Aorta (tissue), 5 donors: ENCODE data around the gene DYNC1I1. TPM values are rescaled to one million over a fixed set of nuclear protein-coding genes. Genes with fewer than 3 reads are reported as not detected.

Experiments
- ATAC-seq: fragments of 200-7000 bp; cut with Tn5 transposase; one replicate; pipeline ENCODE4 v1.9.1; 2022; ENCODE audit warnings: moderate library complexity; ENCODE audit not compliant: low FRiP score
- DNase-seq, 2 donors: peaks; one replicate each; pipeline ENCODE4 v3.0.0-alpha.2; 2020
- H3K27ac ChIP-seq, 2 donors: one replicate each; pipeline ENCODE4 v1.5.1; 2013; ENCODE audit warnings: low read length in 2 of 2, mild to moderate bottlenecking in 2 of 2, moderate library complexity in 2 of 2, control low read depth in 1 of 2, inconsistent platforms in 1 of 2, low read depth in 1 of 2
- H3K27me3 ChIP-seq, 2 donors: one replicate each; pipeline ENCODE4 v1.6.1; 2013; ENCODE audit warnings: control low read depth in 1 of 2, low read length in 1 of 2, mild to moderate bottlenecking in 1 of 2, moderate library complexity in 1 of 2; ENCODE audit not compliant: insufficient read depth in 2 of 2, control insufficient read depth in 1 of 2
- H3K36me3 ChIP-seq, 2 donors: one replicate each; pipeline ENCODE4 v1.6.1; 2013; ENCODE audit warnings: control low read depth in 1 of 2, low read length in 1 of 2, mild to moderate bottlenecking in 1 of 2; ENCODE audit not compliant: insufficient read depth in 2 of 2, control insufficient read depth in 1 of 2
- H3K4me1 ChIP-seq, 2 donors: one replicate each; pipeline ENCODE4 v1.6.1; 2013; ENCODE audit warnings: low read length in 2 of 2, control low read depth in 1 of 2, mild to moderate bottlenecking in 1 of 2, moderate library complexity in 1 of 2; ENCODE audit not compliant: insufficient read depth in 2 of 2, control insufficient read depth in 1 of 2
- H3K4me3 ChIP-seq, 2 donors: one replicate each; pipeline ENCODE4 v1.5.1; 2013; ENCODE audit warnings: low read length in 2 of 2, control low read depth in 1 of 2, mild to moderate bottlenecking in 1 of 2
- H3K9me3 ChIP-seq: one replicate; pipeline ENCODE4 v1.6.1; 2013; ENCODE audit warnings: mild to moderate bottlenecking, low read length; ENCODE audit not compliant: control insufficient read depth
- WGBS, 2 donors: extraction: QIAGEN DNeasy Blood & Tissue Kit; methylation state at CpG; one replicate each; pipeline ENCODE4 v1.1.7; 2013; 5-methylcytosine and 5-hydroxymethylcytosine counted together
- intact Hi-C, 2 donors: fragments of 100-400 bp; cut with DNase I; formaldehyde crosslinking; loops; one replicate each; pipeline versions ENCODE4 v1.14.2 to v1.15.0; 2022
- polyA plus RNA-seq, 2 donors: library from polyadenylated mRNA; stranded (reverse); fragments of 200-250 nt; gene quantifications; one replicate each; pipeline ENCODE4 v1.2.3, GENCODE V29; 2013
- total RNA-seq, 2 donors: library from RNA; stranded (reverse); fragmentation: NEBNext Ultra II Directional; extraction: Animal tissue kit (Norgen Biotek cat#: 25700); gene quantifications; one replicate each; pipeline ENCODE4 v1.2.1, GENCODE V29; 2021
- donor health status: healthy with polysubstance abuse.
- donor health status: Bipolar disorder and iron deficiency.
- donor health status: DM: no; HTN: no; CAD: no.
- donor health status: DM: no; HTN: no; CAD: no.
- donor health status: DM: yes; HTN: yes; CAD: no.

Gene DYNC1I1
- total and polyA plus RNA-seq, 4 donors = 7.4 to 13.3 (median 11.3) TPM

DNA sequence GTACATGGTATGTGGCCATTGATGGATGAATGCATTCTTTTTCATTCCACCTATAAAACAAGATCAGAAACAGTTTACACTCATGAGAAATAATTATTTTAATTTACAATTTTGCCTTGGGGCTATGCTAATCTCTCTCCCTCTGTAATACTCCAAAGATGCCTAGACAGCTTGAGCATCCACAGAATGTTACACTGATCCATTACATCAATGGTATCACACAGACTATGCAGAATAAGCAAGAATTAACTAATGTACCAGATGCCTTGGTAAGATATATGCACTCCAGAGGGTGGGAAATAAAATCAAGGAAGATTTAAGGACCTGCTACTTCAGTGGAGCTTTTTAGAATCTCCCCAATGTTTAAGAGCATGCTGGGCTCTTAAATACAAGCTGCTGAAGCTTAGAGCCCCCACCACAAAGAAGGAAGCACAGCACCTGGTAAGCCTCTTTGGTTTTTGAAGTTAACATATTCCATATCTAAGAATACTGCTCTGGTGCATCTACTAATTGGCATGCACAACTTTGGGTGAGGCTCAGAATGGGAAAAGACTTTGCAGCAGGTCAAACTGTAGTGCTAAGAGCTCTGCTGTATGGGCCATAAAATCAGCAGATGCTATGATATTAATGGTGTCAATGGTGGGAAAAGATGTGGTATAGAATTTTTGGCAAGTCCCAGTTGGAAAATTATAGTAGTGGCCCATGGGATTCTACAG, 329.9 kb downstream of the DYNC1I1 start:
- Histone ChIP-seq H3K27ac (no peak overlapping the region), H3K27me3 (no peaks in the 10 kb centered on the region), H3K36me3 (peaks cover 0 to 5% of the 10 kb centered on the region in 2 donors), H3K4me3 (no peak overlapping the region), H3K9me3 (no peaks in the 10 kb centered on the region), H3K4me1 (no peaks in the 10 kb centered on the region)
- ATAC-seq = no peak
- intact Hi-C loops = no loop called here
- DNase-seq = no peak

GRCh38 chr7:96104984-96105383, 332.6 kb downstream of the DYNC1I1 start:
- no peaks in the 10 kb centered on the region for H3K27me3 ChIP-seq
- intact Hi-C loops = no loop called here

DNA sequence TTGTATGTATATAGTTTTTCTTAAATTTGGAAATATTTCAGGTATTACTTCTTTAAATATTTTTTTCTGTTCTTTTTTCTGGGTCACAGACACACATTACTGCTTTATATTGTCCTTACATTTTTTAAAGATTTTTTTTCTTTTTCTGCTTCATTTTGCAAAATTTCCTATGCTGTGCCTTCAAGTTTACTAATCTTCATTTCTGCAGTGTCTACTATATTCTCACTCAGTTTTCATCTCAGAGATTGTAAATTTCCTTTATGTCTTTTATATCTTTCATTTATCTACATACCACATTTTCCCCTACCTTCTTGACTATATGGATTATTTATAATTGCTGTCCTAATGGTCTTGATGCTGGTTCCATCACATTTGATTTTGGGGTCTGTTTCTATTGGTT, 339.1 kb downstream of the DYNC1I1 start:
- H3K36me3 ChIP-seq = no peaks in the 10 kb centered on the region
- no peaks in the 10 kb centered on the region for H3K27me3 ChIP-seq
- H3K9me3 ChIP-seq = no peaks in the 10 kb centered on the region
- no peaks in the 10 kb centered on the region for H3K4me1 ChIP-seq
- no peak for DNase-seq
- ATAC-seq = no peak
- no peak overlapping the region for H3K4me3 ChIP-seq
- no peak overlapping the region for H3K27ac ChIP-seq
- intact Hi-C loops = no loop called here

More at GRCh38 chr7:96104984-96105383, 332.6 kb downstream of the DYNC1I1 start:
- no peaks in the 10 kb centered on the region for H3K36me3 ChIP-seq
- no peak overlapping the region for H3K4me3 ChIP-seq
- H3K4me1 ChIP-seq = no peaks in the 10 kb centered on the region
- DNase-seq (no peak), ATAC-seq (no peak)
- H3K9me3 ChIP-seq = no peaks in the 10 kb centered on the region
- no peak overlapping the region for H3K27ac ChIP-seq

DNA sequence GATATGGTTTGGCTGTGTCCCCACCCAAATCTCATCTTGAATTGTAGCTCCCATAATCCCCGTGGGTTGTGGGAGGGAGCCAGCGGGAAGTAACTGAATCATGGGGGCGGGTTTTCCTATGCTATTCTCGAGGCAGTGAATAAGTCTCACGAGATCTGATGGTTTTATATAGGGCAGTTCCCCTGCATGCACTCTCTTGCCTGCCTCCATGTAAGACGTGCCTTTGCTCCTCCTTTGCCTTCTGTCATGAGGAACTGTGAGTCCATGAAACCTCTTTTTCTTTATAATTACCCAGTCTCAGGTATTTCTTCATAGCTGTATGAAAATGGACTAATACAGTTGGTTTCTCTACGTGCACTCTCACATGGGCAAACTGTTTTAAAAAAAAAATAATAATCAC, 341.8 kb downstream of the DYNC1I1 start:
- Histone ChIP-seq H3K4me1 (no peaks in the 10 kb centered on the region), H3K27me3 (no peaks in the 10 kb centered on the region), H3K9me3 (no peaks in the 10 kb centered on the region), H3K4me3 (no peak overlapping the region), H3K27ac (no peak overlapping the region), H3K36me3 (no peaks in the 10 kb centered on the region)
- intact Hi-C loops = no loop called here
- 86 to 88% methylated on average over 7 of the region's 7 CpGs for WGBS, 2 donors
- DNase-seq (no peak), ATAC-seq (no peak)

GRCh38 chr7:96116173-96116572, 343.8 kb downstream of the DYNC1I1 start:
- Histone ChIP-seq H3K4me3 (no peak overlapping the region), H3K4me1 (no peaks in the 10 kb centered on the region), H3K36me3 (peaks cover 0 to 4% of the 10 kb centered on the region in 2 donors), H3K27me3 (no peaks in the 10 kb centered on the region), H3K9me3 (no peaks in the 10 kb centered on the region), H3K27ac (no peak overlapping the region)
- WGBS, 2 donors = 84 to 88% methylated on average over 7 of the region's 7 CpGs
- ATAC-seq (no peak), DNase-seq (no peak)
- intact Hi-C loops = no loop called here

DNA sequence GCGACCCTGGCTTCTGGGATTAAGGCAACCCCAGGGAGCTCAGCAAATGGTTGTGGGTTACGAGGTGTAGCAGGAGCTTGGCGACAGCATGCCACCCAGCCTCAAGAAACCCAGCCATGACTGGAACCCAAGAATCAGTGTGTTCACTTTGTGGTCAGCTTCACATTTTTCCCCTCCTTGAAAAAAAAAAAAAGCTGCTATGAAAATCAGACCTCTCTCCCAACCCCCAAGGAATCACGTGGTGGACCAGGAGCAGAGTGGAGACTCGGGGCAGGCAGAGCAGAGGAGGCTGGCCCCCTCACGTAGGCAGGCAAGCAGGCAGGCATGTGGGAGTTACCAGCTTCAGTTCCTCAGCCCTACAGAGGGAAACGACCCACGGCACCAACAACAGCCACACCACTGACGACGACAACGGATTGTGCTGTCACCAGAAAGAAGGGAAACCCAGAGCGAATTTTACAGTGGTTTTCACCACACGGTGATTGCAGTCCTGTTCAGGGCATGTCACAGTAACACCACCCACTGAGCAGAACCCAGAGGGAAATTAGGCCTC, 346.2 kb downstream of the DYNC1I1 start:
- Histone ChIP-seq H3K36me3 (peaks cover 2 to 4% of the 10 kb centered on the region in 2 donors), H3K9me3 (no peaks in the 10 kb centered on the region), H3K4me3 (no peak overlapping the region), H3K27me3 (no peaks in the 10 kb centered on the region), H3K27ac (no peak overlapping the region), H3K4me1 (no peaks in the 10 kb centered on the region)
- intact Hi-C loops = no loop called here
- ATAC-seq (no peak), DNase-seq (no peak)
- WGBS, 2 donors = 60 to 65% methylated on average over 13 of the region's 13 CpGs

- Histone ChIP-seq H3K27me3 (no peaks in the 10 kb centered on the region), H3K27ac (no peak overlapping the region), H3K4me1 (no peaks in the 10 kb centered on the region), H3K9me3 (no peaks in the 10 kb centered on the region), H3K36me3 (peaks cover 4% of the 10 kb centered on the region in 2 donors), H3K4me3 (no peak overlapping the region)
- 78 to 82% methylated on average over 2 of the region's 2 CpGs for WGBS, 2 donors
- no peak for ATAC-seq
- intact Hi-C loops = no loop called here
- DNase-seq = no peak
Observed at GRCh38 chr7:96120445-96121225, 348.3 kb downstream of the DYNC1I1 start.

GRCh38 chr7:96121752-96122151, 349.4 kb downstream of the DYNC1I1 start:
- WGBS, 2 donors = 90 to 92% methylated on average over 6 of the region's 6 CpGs
- H3K4me3 ChIP-seq = no peak overlapping the region
- H3K27me3 ChIP-seq = no peaks in the 10 kb centered on the region
- H3K27ac ChIP-seq = no peak overlapping the region
- no peaks in the 10 kb centered on the region for H3K4me1 ChIP-seq
- intact Hi-C loops = no loop called here
- DNase-seq (no peak), ATAC-seq (no peak)
- H3K36me3 ChIP-seq = peaks cover 4% of the 10 kb centered on the region in 2 donors
- H3K9me3 ChIP-seq = no peaks in the 10 kb centered on the region

- Histone ChIP-seq H3K4me1 (no peaks in the 10 kb centered on the region), H3K36me3 (peaks cover 4% of the 10 kb centered on the region in 2 donors), H3K9me3 (no peaks in the 10 kb centered on the region), H3K4me3 (no peak overlapping the region), H3K27ac (no peak overlapping the region), H3K27me3 (no peaks in the 10 kb centered on the region)
- DNase-seq = no peak
- intact Hi-C loops = no loop called here
- no peak for ATAC-seq
- WGBS, 2 donors = 78 to 92% methylated on average over 2 of the region's 2 CpGs
Observed at GRCh38 chr7:96122746-96123145, 350.4 kb downstream of the DYNC1I1 start.
